Caco-2 (cell line): ENCODE results near the gene MED26. TPM values are rescaled to one million over a fixed set of nuclear protein-coding genes. Genes with fewer than 3 reads are reported as not detected.

Experiments used
- BruUV-seq: library from RNA; stranded (reverse); fragments of 400-500 nt; replicated peaks from 2 replicates; lab custom pipeline; 2021; lab: Mats Ljungman, UMichigan
- CTCF ChIA-PET: fragments of 300-600 bp; sonication (Branson Sonifier 250); formaldehyde crosslinking; loops from one replicate; lab custom pipeline; 2022; ENCODE audit warnings: antibody characterized with exemption; lab: Charles Lee
- POLR2A ChIA-PET: fragments of 300-600 bp; sonication (Branson Sonifier 250); formaldehyde crosslinking; loops from one replicate; lab custom pipeline; 2022; ENCODE audit warnings: antibody characterized with exemption; lab: Charles Lee
- DNase-seq, 2 experiments: peaks; one replicate each; pipeline versions ENCODE4 v3.0.0 to v3.0.0-alpha.2; 2020 to 2022
- H3K27me3 ChIP-seq: replicated peaks from 2 replicates; pipeline ENCODE4 v1.6.0; 2011; ENCODE audit warnings: low read length; ENCODE audit not compliant: control insufficient read depth, insufficient read depth
- H3K36me3 ChIP-seq: 2 replicates; pipeline ENCODE4 v1.5.1; 2011; ENCODE audit warnings: low read length; ENCODE audit not compliant: control insufficient read depth, insufficient read depth
- H3K4me1 ChIP-seq: fragments of 250-450 bp; sonication (Bioruptor Pico); 2 replicates; pipeline ENCODE4 v1.5.1; 2020; ENCODE audit warnings: mild to moderate bottlenecking
- H3K4me3 ChIP-seq: 2 replicates; pipeline ENCODE4 v1.5.1; 2011; ENCODE audit warnings: low read depth, mild to moderate bottlenecking, control low read depth, low read length
- H3K9me3 ChIP-seq: fragments of 250-450 bp; sonication (Bioruptor Pico); 2 replicates; pipeline ENCODE4 v1.5.1; 2020; ENCODE audit warnings: mild to moderate bottlenecking, moderate library complexity
- H3K27ac Mint-ChIP-seq: one replicate; pipeline ENCODE4 v1.8.0; 2022; ENCODE audit warnings: mixed read lengths; ENCODE audit not compliant: unreplicated experiment
- H3K27me3 Mint-ChIP-seq: one replicate; pipeline ENCODE4 v1.8.0; 2022; ENCODE audit warnings: mixed read lengths; ENCODE audit not compliant: insufficient read depth, unreplicated experiment
- H3K36me3 Mint-ChIP-seq: one replicate; pipeline ENCODE4 v1.8.0; 2022; ENCODE audit warnings: mild to moderate bottlenecking, mixed read lengths; ENCODE audit not compliant: insufficient read depth, unreplicated experiment
- H3K4me1 Mint-ChIP-seq: one replicate; pipeline ENCODE4 v1.8.0; 2022; ENCODE audit warnings: low read depth, mixed read lengths; ENCODE audit not compliant: unreplicated experiment
- H3K4me3 Mint-ChIP-seq: one replicate; pipeline ENCODE4 v1.8.0; 2022; ENCODE audit warnings: mild to moderate bottlenecking, moderate library complexity, mixed read lengths; ENCODE audit not compliant: unreplicated experiment
- H3K9me3 Mint-ChIP-seq: one replicate; pipeline ENCODE4 v1.8.0; 2022; ENCODE audit warnings: mixed read lengths; ENCODE audit not compliant: unreplicated experiment
- intact Hi-C: fragments of 100-400 bp; cut with micrococcal nuclease; formaldehyde crosslinking; loops from one replicate; pipeline ENCODE4 v1.10.0; 2022; ENCODE audit not compliant: unreplicated experiment
- total RNA-seq: library from RNA; stranded (reverse); gene quantifications from 2 replicates; pipeline ENCODE4 v1.2.3, GENCODE V29; 2022
- TF ChIP-seq, protein P1 (sequence below), 2 experiments: fragments of 200-600 bp in 1 of 2; IDR thresholded peaks; 1 replicate in 1 of 2; 2 replicates in 1 of 2; pipeline versions ENCODE4 v1.5.1 to v1.8.0; 2011 to 2022; ENCODE audit warnings: antibody characterized with exemption in 1 of 2, control low read depth in 1 of 2, inconsistent platforms in 1 of 2, low read depth in 1 of 2, low read length in 1 of 2, mild to moderate bottlenecking in 1 of 2, moderate library complexity in 1 of 2; ENCODE audit not compliant: insufficient read depth in 1 of 2, severe bottlenecking in 1 of 2, unreplicated experiment in 1 of 2

MED26 gene
- total RNA-seq, 1 experiment from 2014 or later = 11.4 TPM

DNA sequence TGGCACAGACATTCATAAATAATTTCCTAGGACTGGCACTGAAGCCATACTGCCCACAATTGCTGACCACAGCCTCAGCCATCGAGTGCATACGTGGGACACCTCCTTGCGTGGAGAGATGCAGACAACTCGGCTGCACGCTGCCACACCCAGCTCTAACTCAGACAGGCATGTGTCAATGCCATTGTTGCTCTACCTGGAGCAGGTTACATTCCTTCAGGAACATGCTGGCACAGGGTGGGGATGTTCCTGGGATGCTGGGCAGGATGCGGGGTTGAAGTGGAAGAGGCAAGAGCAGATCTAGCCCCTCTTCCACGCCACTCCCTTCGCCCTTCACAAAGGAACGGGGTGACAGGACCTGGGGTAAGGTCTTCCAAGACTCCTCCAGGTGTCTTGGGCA lies 31.6 kb downstream of the MED26 start:
- no peaks in the 10 kb centered on the region for H3K9me3 ChIP-seq
- H3K27me3 ChIP-seq = no peaks in the 10 kb centered on the region
- no peaks in the 10 kb centered on the region for H3K4me1 ChIP-seq
- TF ChIP-seq, protein P1, sequence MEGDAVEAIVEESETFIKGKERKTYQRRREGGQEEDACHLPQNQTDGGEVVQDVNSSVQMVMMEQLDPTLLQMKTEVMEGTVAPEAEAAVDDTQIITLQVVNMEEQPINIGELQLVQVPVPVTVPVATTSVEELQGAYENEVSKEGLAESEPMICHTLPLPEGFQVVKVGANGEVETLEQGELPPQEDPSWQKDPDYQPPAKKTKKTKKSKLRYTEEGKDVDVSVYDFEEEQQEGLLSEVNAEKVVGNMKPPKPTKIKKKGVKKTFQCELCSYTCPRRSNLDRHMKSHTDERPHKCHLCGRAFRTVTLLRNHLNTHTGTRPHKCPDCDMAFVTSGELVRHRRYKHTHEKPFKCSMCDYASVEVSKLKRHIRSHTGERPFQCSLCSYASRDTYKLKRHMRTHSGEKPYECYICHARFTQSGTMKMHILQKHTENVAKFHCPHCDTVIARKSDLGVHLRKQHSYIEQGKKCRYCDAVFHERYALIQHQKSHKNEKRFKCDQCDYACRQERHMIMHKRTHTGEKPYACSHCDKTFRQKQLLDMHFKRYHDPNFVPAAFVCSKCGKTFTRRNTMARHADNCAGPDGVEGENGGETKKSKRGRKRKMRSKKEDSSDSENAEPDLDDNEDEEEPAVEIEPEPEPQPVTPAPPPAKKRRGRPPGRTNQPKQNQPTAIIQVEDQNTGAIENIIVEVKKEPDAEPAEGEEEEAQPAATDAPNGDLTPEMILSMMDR (IDR thresholded peaks at IDR 0.05; ENCODE audit: insufficient read depth in 1 of 2, low read depth in 1 of 2, low read length in 1 of 2, severe bottlenecking in 1 of 2, unreplicated experiment in 1 of 2) = no peak
- Mint-ChIP-seq H3K4me1 (no peaks in the 10 kb centered on the region), H3K4me3 (no peak overlapping the region), H3K36me3 (no peaks in the 10 kb centered on the region), H3K27me3 (no peaks in the 10 kb centered on the region), H3K9me3 (no peaks in the 10 kb centered on the region), H3K27ac (no peak overlapping the region)
- no peak overlapping the region for H3K4me3 ChIP-seq
- CTCF ChIA-PET = no interaction called here
- H3K36me3 ChIP-seq = no peaks in the 10 kb centered on the region
- no TSS peak for BruUV-seq
- POLR2A ChIA-PET = no interaction called here
- intact Hi-C loops = no loop called here
- no peak for DNase-seq

DNA sequence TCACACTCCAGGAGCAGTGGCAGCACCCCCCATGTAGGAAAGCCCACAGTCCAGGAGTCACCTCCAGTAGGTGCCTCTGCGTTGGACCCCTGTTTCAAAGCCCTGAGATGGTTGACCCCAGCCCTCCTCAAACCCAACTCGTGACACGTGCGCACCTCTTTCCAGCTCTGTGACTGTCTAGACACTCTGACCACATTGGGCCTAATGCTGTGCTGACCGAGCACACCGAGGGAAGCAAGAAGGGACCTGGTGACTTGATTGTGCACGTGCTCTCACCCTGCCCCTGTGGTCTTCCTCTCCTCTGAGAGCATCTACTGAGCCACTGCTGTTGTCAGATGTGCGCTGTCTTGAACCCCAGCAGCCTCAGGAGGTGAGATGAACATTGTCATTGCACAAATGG lies 32.9 kb downstream of the MED26 start:
- CTCF ChIA-PET = no interaction called here
- POLR2A ChIA-PET = no interaction called here
- intact Hi-C loops = no loop called here
- no peaks in the 10 kb centered on the region for H3K9me3 ChIP-seq
- no peaks in the 10 kb centered on the region for H3K27me3 ChIP-seq
- DNase-seq = no peak
- H3K9me3 Mint-ChIP-seq = no peaks in the 10 kb centered on the region
- H3K36me3 ChIP-seq = no peaks in the 10 kb centered on the region
- H3K27ac Mint-ChIP-seq = peak overlapping the region; percentile 23
- no peak overlapping the region for H3K4me3 ChIP-seq
- H3K4me1 ChIP-seq = no peaks in the 10 kb centered on the region
- TF ChIP-seq, protein P1 (IDR thresholded peaks at IDR 0.05; ENCODE audit: insufficient read depth in 1 of 2, low read depth in 1 of 2, low read length in 1 of 2, severe bottlenecking in 1 of 2, unreplicated experiment in 1 of 2) = no peak
- H3K4me1 Mint-ChIP-seq = no peaks in the 10 kb centered on the region
- BruUV-seq = no TSS peak
- no peaks in the 10 kb centered on the region for H3K27me3 Mint-ChIP-seq
- H3K4me3 Mint-ChIP-seq = no peak overlapping the region
- no peaks in the 10 kb centered on the region for H3K36me3 Mint-ChIP-seq

DNA sequence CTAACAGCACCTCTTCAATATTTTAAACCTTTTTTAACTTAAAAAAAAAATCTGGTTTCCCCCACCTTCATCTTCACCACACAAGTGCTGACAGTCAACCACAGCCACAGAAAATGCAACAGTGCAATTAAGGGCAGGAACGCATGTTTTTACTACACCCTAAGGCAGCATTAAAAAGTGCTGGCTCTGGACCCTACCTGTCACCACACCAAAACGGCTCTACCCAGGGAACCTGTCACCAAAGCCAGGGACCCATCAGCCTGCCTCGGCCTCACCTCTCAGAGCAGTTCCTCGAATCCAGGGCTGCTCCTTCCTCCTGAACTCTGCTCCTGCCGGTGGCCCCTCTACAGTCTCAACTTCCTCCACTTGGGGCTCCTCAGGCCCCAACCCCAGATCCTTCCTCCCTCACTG lies 33.3 kb downstream of the MED26 start:
- CTCF ChIA-PET = no interaction called here
- TF ChIP-seq, protein P1 (IDR thresholded peaks at IDR 0.05; ENCODE audit: insufficient read depth in 1 of 2, low read depth in 1 of 2, low read length in 1 of 2, severe bottlenecking in 1 of 2, unreplicated experiment in 1 of 2) = no peak
- POLR2A ChIA-PET = no interaction called here
- Histone ChIP-seq H3K27me3 (no peaks in the 10 kb centered on the region), H3K4me3 (no peak overlapping the region), H3K36me3 (no peaks in the 10 kb centered on the region), H3K4me1 (no peaks in the 10 kb centered on the region), H3K9me3 (no peaks in the 10 kb centered on the region)
- Mint-ChIP-seq H3K27ac (peak overlapping the region; percentile 23), H3K36me3 (no peaks in the 10 kb centered on the region), H3K9me3 (no peaks in the 10 kb centered on the region), H3K4me1 (no peaks in the 10 kb centered on the region), H3K4me3 (no peak overlapping the region), H3K27me3 (no peaks in the 10 kb centered on the region)
- BruUV-seq = no TSS peak
- no peak for DNase-seq
- intact Hi-C loops = no loop called here
